ENCODE results near the gene RNF220. TPM values are rescaled to one million over a fixed set of nuclear protein-coding genes. Genes with fewer than 3 reads are reported as not detected.

The RNF220 gene
- total and polyA plus RNA-seq, 2 of the 4 experiments (the other 2 are of a cell fraction) = 71.8 to 77.1 TPM

DNA sequence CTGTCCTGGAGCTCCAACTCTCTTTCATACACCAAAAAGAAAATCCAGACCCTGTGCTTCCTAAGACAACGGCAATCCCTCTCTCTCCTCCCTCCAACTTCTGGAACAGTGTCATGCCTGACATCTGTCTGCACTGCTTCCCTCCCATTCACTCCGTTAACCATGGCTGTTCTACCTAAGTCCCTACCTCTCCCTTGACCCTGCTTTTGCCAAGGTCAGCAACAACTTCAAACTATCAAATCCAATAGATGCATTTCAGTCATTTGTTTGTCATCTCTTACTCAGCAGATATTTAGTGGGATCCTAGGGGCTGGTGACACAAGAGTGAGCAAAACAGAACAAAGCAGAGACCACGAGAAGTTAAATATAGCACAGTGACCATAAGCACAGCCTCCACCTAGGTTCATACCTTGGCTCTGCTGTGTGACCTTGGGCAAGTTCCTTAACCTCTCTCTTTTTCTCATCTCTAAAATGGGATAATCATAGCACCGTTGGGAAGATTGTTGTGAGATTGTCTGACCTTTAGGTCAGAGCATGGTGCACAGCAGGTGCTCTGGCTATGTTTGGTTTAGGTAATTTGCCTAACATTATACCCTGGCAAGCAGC, 180.4 kb downstream of the RNF220 start:
- Histone ChIP-seq H3K27ac (ENCODE audit: insufficient read depth, low read length) (no peak overlapping the region), H3K4me1 (ENCODE audit: control insufficient read depth, insufficient read depth, low read length) (no peaks in the 10 kb centered on the region), H4K5ac (ENCODE audit: low read depth, low read length) (no peak overlapping the region), H3K36me3 (ENCODE audit: control insufficient read depth, insufficient read depth, low read length) (no peaks in the 10 kb centered on the region), H2AK9ac (replicated peaks; ENCODE audit: low read depth, low read length, poor library complexity) (no peak overlapping the region), H4K91ac (ENCODE audit: insufficient read depth, low read depth, low read length) (no peak overlapping the region), H4K8ac (ENCODE audit: low read depth in 2 of 2, low read length in 2 of 2) (no peak overlapping the region), H2AK5ac (ENCODE audit: low read depth, low read length) (no peak overlapping the region), H3K9ac (ENCODE audit: low read depth, low read length) (no peak overlapping the region), H2BK120ac (ENCODE audit: low read depth, low read length) (no peak overlapping the region), H2BK5ac (ENCODE audit: low read depth, low read length, poor library complexity, severe bottlenecking) (no peak overlapping the region), H3K4me2 (ENCODE audit: low read depth, low read length) (no peak overlapping the region), H2AFZ (replicated peaks; ENCODE audit: low read length, poor library complexity) (no peak overlapping the region), H4K20me1 (ENCODE audit: insufficient read depth, low read length) (no peaks in the 10 kb centered on the region), H3K4me3 (ENCODE audit: insufficient read depth, low read depth, low read length) (no peak overlapping the region), H3K79me1 (ENCODE audit: low read depth in 1 of 2, low read length in 2 of 2) (no peaks in the 10 kb centered on the region), H3K9me1 (ENCODE audit: insufficient read depth, low read length) (no peaks in the 10 kb centered on the region), H3K4ac (ENCODE audit: low read depth, low read length) (no peak overlapping the region), H3K14ac (replicated peaks; ENCODE audit: low read depth, low read length) (no peak overlapping the region), H2BK15ac (ENCODE audit: low read depth, low read length) (no peak overlapping the region), H3K23ac (ENCODE audit: low read depth, low read length) (no peak overlapping the region), H3K56ac (ENCODE audit: extremely low read depth, insufficient read depth, low read length) (no peak overlapping the region), H2BK20ac (ENCODE audit: low read depth, low read length) (no peak overlapping the region), H3K9me3 (ENCODE audit: control insufficient read depth, insufficient read depth, low read length) (no peaks in the 10 kb centered on the region), H3K18ac (ENCODE audit: low read depth, low read length) (no peak overlapping the region), H3K27me3 (ENCODE audit: control insufficient read depth, insufficient read depth, low read length) (peaks cover 61% of the 10 kb centered on the region)
- in situ Hi-C loops (cut with MboI; ENCODE audit: low sequenced_read_pairs) = loop anchor here (10.0 kb wide), 1 partner anchor 571 kb away; no protein-coding TSS in a partner anchor
- TF ChIP-seq MAZ (IDR thresholded peaks at IDR 0.05; ENCODE audit: borderline replicate concordance, low read depth, low read length) (no peak), RCOR1 (IDR thresholded peaks at IDR 0.05; ENCODE audit: insufficient replicate concordance, low read length) (no peak), CEBPB (IDR thresholded peaks at IDR 0.05; ENCODE audit: low read depth, low read length) (no peak), RFX5 (IDR thresholded peaks at IDR 0.05; ENCODE audit: low read depth, low read length) (no peak), FOS (IDR thresholded peaks at IDR 0.05; ENCODE audit: low read depth, low read length) (no peak), POLR2A (IDR thresholded peaks at IDR 0.05; ENCODE audit: low read depth, low read length) (no peak), SMC3 (IDR thresholded peaks at IDR 0.05; ENCODE audit: low read depth, low read length) (no peak), NFE2L2 (IDR thresholded peaks at IDR 0.05; ENCODE audit: low read depth, low read length) (no peak)
- TF ChIP-seq, protein P1, sequence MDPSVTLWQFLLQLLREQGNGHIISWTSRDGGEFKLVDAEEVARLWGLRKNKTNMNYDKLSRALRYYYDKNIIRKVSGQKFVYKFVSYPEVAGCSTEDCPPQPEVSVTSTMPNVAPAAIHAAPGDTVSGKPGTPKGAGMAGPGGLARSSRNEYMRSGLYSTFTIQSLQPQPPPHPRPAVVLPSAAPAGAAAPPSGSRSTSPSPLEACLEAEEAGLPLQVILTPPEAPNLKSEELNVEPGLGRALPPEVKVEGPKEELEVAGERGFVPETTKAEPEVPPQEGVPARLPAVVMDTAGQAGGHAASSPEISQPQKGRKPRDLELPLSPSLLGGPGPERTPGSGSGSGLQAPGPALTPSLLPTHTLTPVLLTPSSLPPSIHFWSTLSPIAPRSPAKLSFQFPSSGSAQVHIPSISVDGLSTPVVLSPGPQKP (IDR thresholded peaks at IDR 0.05; ENCODE audit: borderline replicate concordance, low read depth, low read length) = no peak
- TF ChIP-seq, protein P2, sequence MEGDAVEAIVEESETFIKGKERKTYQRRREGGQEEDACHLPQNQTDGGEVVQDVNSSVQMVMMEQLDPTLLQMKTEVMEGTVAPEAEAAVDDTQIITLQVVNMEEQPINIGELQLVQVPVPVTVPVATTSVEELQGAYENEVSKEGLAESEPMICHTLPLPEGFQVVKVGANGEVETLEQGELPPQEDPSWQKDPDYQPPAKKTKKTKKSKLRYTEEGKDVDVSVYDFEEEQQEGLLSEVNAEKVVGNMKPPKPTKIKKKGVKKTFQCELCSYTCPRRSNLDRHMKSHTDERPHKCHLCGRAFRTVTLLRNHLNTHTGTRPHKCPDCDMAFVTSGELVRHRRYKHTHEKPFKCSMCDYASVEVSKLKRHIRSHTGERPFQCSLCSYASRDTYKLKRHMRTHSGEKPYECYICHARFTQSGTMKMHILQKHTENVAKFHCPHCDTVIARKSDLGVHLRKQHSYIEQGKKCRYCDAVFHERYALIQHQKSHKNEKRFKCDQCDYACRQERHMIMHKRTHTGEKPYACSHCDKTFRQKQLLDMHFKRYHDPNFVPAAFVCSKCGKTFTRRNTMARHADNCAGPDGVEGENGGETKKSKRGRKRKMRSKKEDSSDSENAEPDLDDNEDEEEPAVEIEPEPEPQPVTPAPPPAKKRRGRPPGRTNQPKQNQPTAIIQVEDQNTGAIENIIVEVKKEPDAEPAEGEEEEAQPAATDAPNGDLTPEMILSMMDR (conservative IDR thresholded peaks at IDR 0.05; ENCODE audit: low read depth, low read length) = no peak
- intact Hi-C loops (cut with micrococcal nuclease) = no loop called here
- WGBS, 2 experiments (ENCODE audit: extremely low coverage in 2 of 2, insufficient read length in 1 of 2) = 38% methylated on average over 1 of the region's 4 CpGs; no CpG with 5 or more reads in 1 of the 2 experiments
- dilution Hi-C loops (cut with HindIII; ENCODE audit: low sequenced_read_pairs, unreplicated experiment) = no loop called here
- ChIA-PET CTCF (no interaction called here), POLR2A (ENCODE audit: unreplicated experiment) (no interaction called here)
- ATAC-seq (ENCODE audit: low read depth) (no peak), DNase-seq (no peak)
- BruUV-seq (replicated peaks) = no TSS peak
